H9 (cell line): ENCODE data around the gene FADS3. TPM values are rescaled to one million over a fixed set of nuclear protein-coding genes. Genes with fewer than 3 reads are reported as not detected.

Experiments used
- DNase-seq: peaks from one replicate; pipeline ENCODE4 v3.0.0-alpha.2; 2017
- H2AFZ ChIP-seq: one replicate; pipeline ENCODE4 v1.6.1; 2013; ENCODE audit warnings: mild to moderate bottlenecking, low read length, control low read depth, moderate library complexity
- H2AK5ac ChIP-seq: 2 replicates; pipeline ENCODE4 v1.6.1; 2013; ENCODE audit warnings: low read length, control low read depth, mixed read lengths; ENCODE audit not compliant: insufficient read length
- H2BK120ac ChIP-seq: one replicate; pipeline ENCODE4 v1.6.1; 2013; ENCODE audit warnings: low read depth, mild to moderate bottlenecking, low read length, control low read depth, inconsistent platforms; ENCODE audit not compliant: poor library complexity, severe bottlenecking
- H2BK12ac ChIP-seq: 2 replicates; pipeline ENCODE4 v1.6.1; 2013; ENCODE audit warnings: low read length, control low read depth, mixed read lengths, low read depth; ENCODE audit not compliant: insufficient read length
- H2BK15ac ChIP-seq: 2 replicates; pipeline ENCODE4 v1.6.1; 2013; ENCODE audit warnings: low read depth, low read length, control low read depth
- H2BK20ac ChIP-seq: one replicate; pipeline ENCODE4 v1.6.1; 2013; ENCODE audit warnings: low read depth, mild to moderate bottlenecking, low read length, control low read depth, inconsistent platforms; ENCODE audit not compliant: poor library complexity, severe bottlenecking
- H2BK5ac ChIP-seq: 2 replicates; pipeline ENCODE4 v1.6.1; 2013; ENCODE audit warnings: low read length, control low read depth, mixed read lengths; ENCODE audit not compliant: insufficient read length
- H3K14ac ChIP-seq: 2 replicates; pipeline ENCODE4 v1.6.1; 2013; ENCODE audit warnings: low read length, control low read depth; ENCODE audit not compliant: insufficient read depth
- H3K18ac ChIP-seq: 2 replicates; pipeline ENCODE4 v1.6.1; 2013; ENCODE audit warnings: low read depth, mild to moderate bottlenecking, mixed read lengths, low read length, control low read depth; ENCODE audit not compliant: insufficient read length
- H3K23ac ChIP-seq: 2 replicates; pipeline ENCODE4 v1.6.1; 2013; ENCODE audit warnings: low read length, control low read depth, mixed read lengths, low read depth; ENCODE audit not compliant: insufficient read length
- H3K23me2 ChIP-seq: 2 replicates; pipeline ENCODE4 v1.6.1; 2013; ENCODE audit warnings: low read depth, mild to moderate bottlenecking, mixed read lengths, low read length, control low read depth; ENCODE audit not compliant: insufficient read length, poor library complexity, severe bottlenecking
- H3K27ac ChIP-seq: 2 replicates; pipeline ENCODE4 v1.5.1; 2013; ENCODE audit warnings: low read length, control low read depth, mixed read lengths, low read depth; ENCODE audit not compliant: insufficient read length
- H3K27me3 ChIP-seq: 2 replicates; pipeline ENCODE4 v1.6.1; 2013; ENCODE audit warnings: low read length, control low read depth, inconsistent platforms; ENCODE audit not compliant: insufficient read depth
- H3K4ac ChIP-seq: 2 replicates; pipeline ENCODE4 v1.6.1; 2013; ENCODE audit warnings: low read depth, mild to moderate bottlenecking, control low read depth, inconsistent platforms, low read length, moderate library complexity
- H3K4me1 ChIP-seq: 2 replicates; pipeline ENCODE4 v1.6.1; 2013; ENCODE audit warnings: low read length, control low read depth, inconsistent platforms; ENCODE audit not compliant: insufficient read depth
- H3K4me2 ChIP-seq: 2 replicates; pipeline ENCODE4 v1.6.1; 2013; ENCODE audit warnings: low read length, control low read depth, mixed read lengths; ENCODE audit not compliant: insufficient read length, insufficient read depth
- H3K56ac ChIP-seq: 2 replicates; pipeline ENCODE4 v1.6.1; 2013; ENCODE audit warnings: low read depth, mild to moderate bottlenecking, mixed read lengths, low read length, control low read depth; ENCODE audit not compliant: insufficient read length
- H3K79me1 ChIP-seq: 2 replicates; pipeline ENCODE4 v1.6.1; 2013; ENCODE audit warnings: low read depth, mild to moderate bottlenecking, moderate library complexity, low read length, control low read depth, inconsistent platforms; ENCODE audit not compliant: insufficient read depth, poor library complexity, severe bottlenecking
- H3K79me2 ChIP-seq: 2 replicates; pipeline ENCODE4 v1.6.1; 2013; ENCODE audit warnings: low read length, control low read depth, inconsistent platforms; ENCODE audit not compliant: insufficient read depth
- H3K9ac ChIP-seq: 2 replicates; pipeline ENCODE4 v1.6.1; 2013; ENCODE audit warnings: low read length, control low read depth, mixed read lengths; ENCODE audit not compliant: insufficient read length; ENCODE audit errors: extremely low read depth
- H3K9me3 ChIP-seq: one replicate; pipeline ENCODE4 v1.6.1; 2013; ENCODE audit warnings: low read depth, low read length, inconsistent platforms; ENCODE audit not compliant: control insufficient read depth
- H3T11ph ChIP-seq: one replicate; pipeline ENCODE4 v1.6.1; 2013; ENCODE audit warnings: mild to moderate bottlenecking, low read length, control low read depth, inconsistent platforms
- H4K20me1 ChIP-seq: one replicate; pipeline ENCODE4 v1.6.1; 2013; ENCODE audit not compliant: control insufficient read depth, insufficient read length, insufficient read depth
- H4K5ac ChIP-seq: 2 replicates; pipeline ENCODE4 v1.6.1; 2013; ENCODE audit warnings: low read depth, mild to moderate bottlenecking, mixed read lengths, low read length, control low read depth; ENCODE audit not compliant: insufficient read length
- H4K8ac ChIP-seq: replicated peaks from 2 replicates; pipeline ENCODE4 v1.6.1; 2013; ENCODE audit warnings: low read length, control low read depth, mixed read lengths, low read depth; ENCODE audit not compliant: insufficient read length
- H4K91ac ChIP-seq: 2 replicates; pipeline ENCODE4 v1.6.1; 2013; ENCODE audit warnings: low read depth, mild to moderate bottlenecking, moderate library complexity, mixed read lengths, low read length, control low read depth; ENCODE audit not compliant: insufficient read length
- H3K27ac Mint-ChIP-seq, 3 experiments: 2 replicates in 2 of 3; 3 replicates in 1 of 3; pipeline ENCODE4 v1.8.0; 2020 to 2021; ENCODE audit warnings: mixed read lengths in 3 of 3, mild to moderate bottlenecking in 1 of 3, moderate library complexity in 1 of 3
- H3K27me3 Mint-ChIP-seq: 2 replicates; pipeline ENCODE4 v1.8.0; 2021; ENCODE audit warnings: low read depth, mild to moderate bottlenecking, moderate library complexity, mixed read lengths
- H3K36me3 Mint-ChIP-seq, 3 experiments: 2 replicates in 2 of 3; 3 replicates in 1 of 3; pipeline ENCODE4 v1.8.0; 2020 to 2021; ENCODE audit warnings: low read depth in 3 of 3, mixed read lengths in 3 of 3; ENCODE audit not compliant: insufficient read depth in 1 of 3
- H3K4me1 Mint-ChIP-seq, 2 experiments: 2 replicates each; pipeline ENCODE4 v1.8.0; 2020; ENCODE audit warnings: mixed read lengths in 2 of 2
- H3K4me3 Mint-ChIP-seq, 2 experiments: 2 replicates in 1 of 2; 3 replicates in 1 of 2; pipeline ENCODE4 v1.8.0; 2020 to 2021; ENCODE audit warnings: mild to moderate bottlenecking in 2 of 2, mixed read lengths in 2 of 2, moderate library complexity in 1 of 2
- H3K9me3 Mint-ChIP-seq, 2 experiments: 2 replicates in 1 of 2; 3 replicates in 1 of 2; pipeline ENCODE4 v1.8.0; 2020; ENCODE audit warnings: mild to moderate bottlenecking in 2 of 2, mixed read lengths in 2 of 2, moderate library complexity in 1 of 2
- WGBS: extraction: QIAGEN DNeasy Blood & Tissue Kit; methylation state at CpG from one replicate; pipeline ENCODE4 v1.1.7; 2013; ENCODE audit warnings: missing lambda C conversion rate, low lambda C conversion rate, mixed read lengths; ENCODE audit not compliant: insufficient read length; ENCODE audit errors: extremely low coverage; 5-methylcytosine and 5-hydroxymethylcytosine counted together
- total RNA-seq: library from RNA; stranded (reverse); gene quantifications from 2 replicates; pipeline ENCODE4 v1.2.1, GENCODE V29; 2021
- TF ChIP-seq, protein P1 (sequence below): fragments of 200-600 bp; sonication (generic); conservative IDR thresholded peaks from 3 replicates; pipeline ENCODE4 v1.8.0; 2021; ENCODE audit warnings: antibody characterized with exemption, mild to moderate bottlenecking

Gene FADS3
- total RNA-seq, 1 experiment from 2014 or later = 34.9 TPM

GRCh38 chr11:61910187-61911127 lies 19.1 kb upstream of the FADS3 start:
- no peak overlapping the region for H3K9ac ChIP-seq

More at GRCh38 chr11:61910187-61911127, 19.1 kb upstream of the FADS3 start:
- Histone ChIP-seq H2BK20ac (no peak overlapping the region), H3K14ac (no peak overlapping the region; the same call in 1 of the 2 replicates), H2BK120ac (no peak overlapping the region), H4K20me1 (no peaks in the 10 kb centered on the region), H4K8ac (no peak overlapping the region), H3K9me3 (no peaks in the 10 kb centered on the region), H2AFZ (no peak overlapping the region), H2AK5ac (no peak overlapping the region), H3K27ac (no peak overlapping the region), H2BK12ac (no peak overlapping the region), H3K27me3 (no peaks in the 10 kb centered on the region), H3K79me1 (no peaks in the 10 kb centered on the region), H3K23me2 (no peaks in the 10 kb centered on the region), H3K4me1 (no peaks in the 10 kb centered on the region; the same call in 1 of the 2 replicates), H3T11ph (no peak overlapping the region), H3K23ac (no peak overlapping the region), H3K4ac (no peak overlapping the region), H3K18ac (no peak overlapping the region), H4K91ac (no peak overlapping the region), H2BK5ac (no peak overlapping the region), H3K79me2 (no peaks in the 10 kb centered on the region), H3K56ac (no peak overlapping the region), H4K5ac (no peak overlapping the region), H3K4me2 (no peak overlapping the region), H2BK15ac (no peak overlapping the region)
- H3K4me3 Mint-ChIP-seq = no peak overlapping the region
- no peaks in the 10 kb centered on the region for H3K9me3 Mint-ChIP-seq
- peaks cover 7 to 23% of the 10 kb centered on the region in 2 experiments for H3K4me1 Mint-ChIP-seq
- no peaks in the 10 kb centered on the region for H3K36me3 Mint-ChIP-seq
- DNase-seq = no peak
- WGBS = no CpG with 5 or more reads among the region's 13 CpGs
- no peak overlapping the region for H3K27ac Mint-ChIP-seq
- H3K27me3 Mint-ChIP-seq = peaks cover 12% of the 10 kb centered on the region
- TF ChIP-seq, protein P1, sequence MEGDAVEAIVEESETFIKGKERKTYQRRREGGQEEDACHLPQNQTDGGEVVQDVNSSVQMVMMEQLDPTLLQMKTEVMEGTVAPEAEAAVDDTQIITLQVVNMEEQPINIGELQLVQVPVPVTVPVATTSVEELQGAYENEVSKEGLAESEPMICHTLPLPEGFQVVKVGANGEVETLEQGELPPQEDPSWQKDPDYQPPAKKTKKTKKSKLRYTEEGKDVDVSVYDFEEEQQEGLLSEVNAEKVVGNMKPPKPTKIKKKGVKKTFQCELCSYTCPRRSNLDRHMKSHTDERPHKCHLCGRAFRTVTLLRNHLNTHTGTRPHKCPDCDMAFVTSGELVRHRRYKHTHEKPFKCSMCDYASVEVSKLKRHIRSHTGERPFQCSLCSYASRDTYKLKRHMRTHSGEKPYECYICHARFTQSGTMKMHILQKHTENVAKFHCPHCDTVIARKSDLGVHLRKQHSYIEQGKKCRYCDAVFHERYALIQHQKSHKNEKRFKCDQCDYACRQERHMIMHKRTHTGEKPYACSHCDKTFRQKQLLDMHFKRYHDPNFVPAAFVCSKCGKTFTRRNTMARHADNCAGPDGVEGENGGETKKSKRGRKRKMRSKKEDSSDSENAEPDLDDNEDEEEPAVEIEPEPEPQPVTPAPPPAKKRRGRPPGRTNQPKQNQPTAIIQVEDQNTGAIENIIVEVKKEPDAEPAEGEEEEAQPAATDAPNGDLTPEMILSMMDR = no peak
